Activated CD8-positive, alpha-beta memory T cell treated with anti-CD3 and anti-CD28 coated beads, Interleukin-2, amount 50 U/mL, for 4 hours (primary cell): ENCODE data around the gene GRAP2.
"Not testable (repeated sequence)": the region's sequence is repeated elsewhere in the genome, so short reads cannot be mapped to it uniquely, and the experiment has no call there.

Experiments used
- DNase-seq: peaks from one replicate; pipeline ENCODE4 v3.0.0-alpha.2; 2020

The GRAP2 gene

GRCh38 chr22:39947220-39948216 lies 46.6 kb downstream of the GRAP2 start:
- no peak for DNase-seq

- no peak for DNase-seq
Measured at GRCh38 chr22:39949964-39950737, 49.3 kb downstream of the GRAP2 start.

DNA sequence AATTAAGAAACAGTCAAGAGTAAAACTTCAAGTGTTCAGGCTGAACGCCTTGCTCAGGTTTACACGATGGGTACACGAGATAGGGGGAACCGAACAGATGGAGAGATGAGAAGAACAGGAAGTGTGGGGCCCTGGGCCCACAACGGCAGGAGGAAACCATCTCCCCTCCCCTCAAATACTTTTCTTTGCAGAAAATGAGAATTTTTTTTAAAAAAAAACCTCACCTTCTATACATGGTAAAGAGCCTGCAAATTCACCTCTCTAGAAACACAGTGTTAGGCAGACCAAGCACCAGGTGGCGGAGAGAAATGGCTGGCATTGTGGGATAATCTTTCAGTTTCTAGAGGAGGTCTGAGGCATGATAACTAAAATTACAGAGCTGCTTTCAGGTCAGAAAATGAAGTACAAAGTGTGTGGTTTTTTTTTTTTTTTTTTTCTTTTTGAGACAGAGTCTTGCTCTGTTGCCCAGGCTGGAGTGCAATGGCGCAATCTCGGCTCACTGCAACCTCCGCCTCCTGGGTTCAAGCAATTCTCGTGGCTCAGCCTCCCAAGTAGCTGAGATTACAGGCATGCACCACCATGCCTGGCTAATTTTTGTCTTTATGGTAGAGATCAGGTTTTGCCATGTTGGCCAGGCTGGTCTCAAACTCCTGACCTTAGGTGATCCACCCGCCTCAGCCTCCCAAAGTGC lies 50.9 kb downstream of the GRAP2 start:
- not testable (repeated sequence) for DNase-seq

- no peak for DNase-seq
Measured at GRCh38 chr22:39952347-39952746, 51.5 kb downstream of the GRAP2 start.

GRCh38 chr22:39953101-39953500 lies 52.2 kb downstream of the GRAP2 start:
- DNase-seq = no peak

- DNase-seq = no peak
Measured at GRCh38 chr22:39954584-39955055, 53.7 kb downstream of the GRAP2 start.

DNA sequence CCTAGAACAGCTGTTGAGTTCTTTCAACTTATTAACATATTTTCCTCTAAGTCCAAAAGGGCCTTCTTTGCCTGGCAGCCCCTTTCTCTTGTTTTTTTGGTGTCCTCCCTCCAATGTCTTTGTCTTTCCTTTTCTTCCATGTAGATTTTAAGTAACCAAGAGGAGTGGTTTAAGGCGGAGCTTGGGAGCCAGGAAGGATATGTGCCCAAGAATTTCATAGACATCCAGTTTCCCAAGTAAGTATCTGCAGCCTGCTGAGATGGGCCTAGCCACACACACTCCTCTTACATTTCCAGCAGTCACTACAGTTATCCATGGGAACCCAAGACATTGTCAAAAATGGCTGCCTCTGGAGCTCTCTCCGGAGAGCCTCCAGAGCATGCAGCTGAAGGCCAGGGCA lies 54.8 kb downstream of the GRAP2 start:
- DNase-seq = no peak

DNA sequence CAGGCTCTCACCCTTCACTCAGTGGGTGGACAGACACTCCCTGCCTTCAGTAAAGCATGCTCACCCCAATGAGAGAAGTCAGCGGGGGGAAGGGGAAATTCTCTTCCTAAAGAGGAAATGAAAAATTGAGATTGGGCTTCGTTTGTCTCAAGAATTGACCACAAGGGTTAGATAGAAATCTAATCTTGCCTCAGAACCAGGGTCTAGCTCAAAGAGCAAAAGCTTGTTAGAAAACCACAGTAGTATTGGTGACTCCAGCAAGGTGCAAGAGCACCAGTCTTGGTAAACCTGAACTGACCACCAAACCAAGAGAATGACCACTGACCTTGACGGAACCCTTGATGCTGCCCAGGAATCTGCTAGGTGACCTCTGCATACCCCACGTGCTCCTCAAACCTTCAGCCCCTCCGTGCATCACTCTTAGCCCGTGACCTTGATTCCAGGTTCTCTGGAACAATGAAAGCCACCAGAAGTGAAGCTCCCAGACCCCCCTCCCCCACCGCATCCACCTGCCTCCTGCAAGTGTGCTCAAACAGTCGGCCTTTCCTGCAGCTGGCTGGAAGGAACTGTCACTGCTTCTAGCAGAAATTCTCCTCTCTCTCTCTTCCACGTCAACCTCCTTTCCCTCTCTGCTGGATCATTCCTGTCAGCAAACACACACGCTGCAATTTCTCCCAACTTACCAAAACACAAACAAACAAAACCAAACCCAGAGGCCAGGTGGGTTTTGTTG lies 56.2 kb downstream of the GRAP2 start:
- DNase-seq = no peak

GRCh38 chr22:39958009-39958711 lies 57.3 kb downstream of the GRAP2 start:
- DNase-seq = no peak

- no peak for DNase-seq
Measured at GRCh38 chr22:39958949-39959639, 58.2 kb downstream of the GRAP2 start.

DNA sequence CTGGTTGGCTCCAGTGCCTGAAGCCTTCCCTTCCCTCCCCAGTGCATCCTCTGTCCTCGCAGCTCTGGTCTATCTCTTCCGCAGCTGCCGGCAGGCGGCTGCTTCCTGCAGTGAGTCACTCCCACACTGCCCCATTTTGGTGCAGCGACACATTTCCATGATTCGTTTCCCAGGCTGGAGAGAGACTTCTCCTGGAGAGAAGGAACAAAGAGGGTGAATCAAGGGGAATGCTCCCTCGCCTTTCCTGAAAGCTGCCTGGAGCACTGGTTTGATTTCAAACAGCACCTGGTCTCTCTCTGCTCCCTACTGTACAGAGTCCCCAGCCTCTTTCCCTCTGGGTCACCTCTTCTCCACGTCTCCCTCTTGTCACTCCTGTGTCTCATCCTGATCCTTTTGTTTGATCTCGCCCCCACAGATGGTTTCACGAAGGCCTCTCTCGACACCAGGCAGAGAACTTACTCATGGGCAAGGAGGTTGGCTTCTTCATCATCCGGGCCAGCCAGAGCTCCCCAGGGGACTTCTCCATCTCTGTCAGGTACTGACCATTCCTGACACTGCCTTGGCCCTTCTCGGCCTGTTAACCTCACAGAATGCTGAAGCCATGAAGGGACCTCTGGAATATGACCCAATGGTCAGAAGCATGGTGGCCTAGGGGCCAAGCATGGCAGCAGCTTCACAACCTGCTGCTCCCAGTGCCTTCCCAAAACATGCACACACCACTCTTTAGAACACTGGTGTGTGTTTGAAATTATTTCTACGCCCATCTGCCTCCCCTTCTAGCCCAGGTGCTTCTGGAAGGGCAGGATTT lies 59.0 kb downstream of the GRAP2 start, which contains the start of gene TMA7B:
Gene TMA7B (plus strand): TSS at position 758 of the 808 bp plus-strand sequence. CDS start 3,978 bp downstream, outside the sequence.
- no peak for DNase-seq

GRCh38 chr22:39960791-39961746 lies 60.2 kb downstream of the GRAP2 start:
- peak; percentile 62 for DNase-seq

DNA sequence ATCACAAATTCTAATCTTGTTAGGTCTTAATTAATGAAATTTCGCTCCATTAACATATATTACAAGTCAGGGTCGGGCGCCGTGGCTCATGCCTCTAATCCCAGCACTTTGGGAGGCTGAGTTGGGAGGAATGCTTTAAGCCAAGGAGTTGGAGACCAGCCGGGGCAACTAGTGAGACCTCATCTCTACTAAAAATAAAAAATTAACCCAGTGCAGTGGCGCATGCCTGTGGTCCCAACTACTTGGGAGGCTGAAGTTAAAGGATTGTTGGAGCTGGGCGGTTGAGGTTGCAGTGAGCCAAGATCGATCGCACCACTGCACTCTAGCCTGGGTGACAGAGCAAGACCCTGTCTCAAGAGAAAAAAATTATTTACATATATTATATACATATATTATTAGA lies 61.2 kb downstream of the GRAP2 start:
- no peak for DNase-seq

DNA sequence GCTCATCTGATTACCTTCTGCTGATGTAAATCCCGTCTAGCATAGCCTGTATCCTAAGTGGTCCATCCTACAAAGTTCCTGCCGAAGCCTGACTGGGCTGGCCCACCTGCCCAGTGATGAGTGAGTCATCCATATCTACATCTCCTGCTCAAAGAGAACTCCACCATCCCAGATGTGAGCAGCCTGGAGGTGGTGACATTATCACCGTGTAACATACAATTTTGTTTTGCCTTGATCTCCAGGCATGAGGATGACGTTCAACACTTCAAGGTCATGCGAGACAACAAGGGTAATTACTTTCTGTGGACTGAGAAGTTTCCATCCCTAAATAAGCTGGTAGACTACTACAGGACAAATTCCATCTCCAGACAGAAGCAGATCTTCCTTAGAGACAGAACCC lies 64.9 kb downstream of the GRAP2 start:
- no peak for DNase-seq

DNA sequence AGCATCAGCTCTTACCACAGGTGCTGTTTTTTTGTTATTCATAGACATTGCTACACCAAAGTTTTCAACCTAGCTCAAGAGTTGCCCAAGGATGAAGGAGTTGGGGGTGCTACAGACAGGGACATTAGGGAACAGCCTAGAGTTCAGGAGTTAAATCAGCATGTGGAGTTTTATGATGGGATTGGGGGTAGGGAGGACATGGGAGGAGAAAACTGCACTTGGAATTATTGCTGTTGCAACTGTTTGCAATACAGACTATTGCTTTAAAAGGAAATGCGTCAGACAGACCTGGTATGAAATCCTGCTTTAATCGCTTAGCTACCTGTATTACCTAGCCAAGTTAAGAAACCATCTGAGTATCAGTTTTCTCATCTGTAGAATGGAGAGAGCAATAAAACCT lies 65.6 kb downstream of the GRAP2 start:
- DNase-seq = no peak

GRCh38 chr22:39967103-39967829 lies 66.4 kb downstream of the GRAP2 start:
- DNase-seq = no peak

- no peak for DNase-seq
Measured at GRCh38 chr22:39967996-39968972, 67.4 kb downstream of the GRAP2 start.
